Osteocyte (in vitro differentiated cells): Measurements from ENCODE around the gene COG8. TPM values are rescaled to one million over a fixed set of nuclear protein-coding genes. Genes with fewer than 3 reads are reported as not detected.
A peak's percentile ranks its signal among the peaks of the same experiment; 100 is the strongest.

Source experiments
- DNase-seq: peaks from one replicate; pipeline ENCODE4 v3.0.0; 2021; ENCODE audit warnings: mixed read lengths; ENCODE audit not compliant: unreplicated experiment; ENCODE audit errors: extremely low spot score
- H3K27ac Mint-ChIP-seq: one replicate; pipeline ENCODE4 v1.8.0; 2021; ENCODE audit warnings: mild to moderate bottlenecking, mixed read lengths; ENCODE audit not compliant: unreplicated experiment
- H3K27me3 Mint-ChIP-seq: one replicate; pipeline ENCODE4 v1.8.0; 2021; ENCODE audit warnings: mixed read lengths; ENCODE audit not compliant: unreplicated experiment
- H3K36me3 Mint-ChIP-seq: one replicate; pipeline ENCODE4 v1.8.0; 2021; ENCODE audit warnings: mixed read lengths; ENCODE audit not compliant: unreplicated experiment
- H3K4me1 Mint-ChIP-seq: one replicate; pipeline ENCODE4 v1.8.0; 2021; ENCODE audit warnings: mixed read lengths; ENCODE audit not compliant: unreplicated experiment
- H3K4me3 Mint-ChIP-seq: one replicate; pipeline ENCODE4 v1.8.0; 2021; ENCODE audit warnings: mild to moderate bottlenecking, moderate library complexity, mixed read lengths; ENCODE audit not compliant: unreplicated experiment
- H3K9me3 Mint-ChIP-seq: one replicate; pipeline ENCODE4 v1.8.0; 2021; ENCODE audit warnings: mixed read lengths; ENCODE audit not compliant: unreplicated experiment
- long read RNA-seq: library from polyadenylated mRNA; unstranded; transcript quantifications from one replicate; pipeline ENCODE4 v2.0.0, GENCODE V29; 2021
- total RNA-seq: library from RNA; stranded (reverse); gene quantifications from 2 replicates; pipeline ENCODE4 v1.2.1, GENCODE V29; 2021
- TF ChIP-seq, protein P1 (sequence below): fragments of 200-600 bp; sonication (generic); IDR thresholded peaks from 2 replicates; pipeline ENCODE4 v1.5.0; 2021; ENCODE audit warnings: antibody characterized with exemption, mild to moderate bottlenecking, moderate library complexity

Gene COG8, protein sequence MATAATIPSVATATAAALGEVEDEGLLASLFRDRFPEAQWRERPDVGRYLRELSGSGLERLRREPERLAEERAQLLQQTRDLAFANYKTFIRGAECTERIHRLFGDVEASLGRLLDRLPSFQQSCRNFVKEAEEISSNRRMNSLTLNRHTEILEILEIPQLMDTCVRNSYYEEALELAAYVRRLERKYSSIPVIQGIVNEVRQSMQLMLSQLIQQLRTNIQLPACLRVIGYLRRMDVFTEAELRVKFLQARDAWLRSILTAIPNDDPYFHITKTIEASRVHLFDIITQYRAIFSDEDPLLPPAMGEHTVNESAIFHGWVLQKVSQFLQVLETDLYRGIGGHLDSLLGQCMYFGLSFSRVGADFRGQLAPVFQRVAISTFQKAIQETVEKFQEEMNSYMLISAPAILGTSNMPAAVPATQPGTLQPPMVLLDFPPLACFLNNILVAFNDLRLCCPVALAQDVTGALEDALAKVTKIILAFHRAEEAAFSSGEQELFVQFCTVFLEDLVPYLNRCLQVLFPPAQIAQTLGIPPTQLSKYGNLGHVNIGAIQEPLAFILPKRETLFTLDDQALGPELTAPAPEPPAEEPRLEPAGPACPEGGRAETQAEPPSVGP
- 50.8 and 52.3 TPM in 2 replicates for total RNA-seq
- long read RNA-seq, transcript COG8-202 (4 exons, 1,731 nt) = major isoform, 9 of 32 reads
- long read RNA-seq, partial matches to known transcripts = 8 of 32 reads
- long read RNA-seq, other reads (novel, unspliced or antisense) = 15 of 32 reads

DNA sequence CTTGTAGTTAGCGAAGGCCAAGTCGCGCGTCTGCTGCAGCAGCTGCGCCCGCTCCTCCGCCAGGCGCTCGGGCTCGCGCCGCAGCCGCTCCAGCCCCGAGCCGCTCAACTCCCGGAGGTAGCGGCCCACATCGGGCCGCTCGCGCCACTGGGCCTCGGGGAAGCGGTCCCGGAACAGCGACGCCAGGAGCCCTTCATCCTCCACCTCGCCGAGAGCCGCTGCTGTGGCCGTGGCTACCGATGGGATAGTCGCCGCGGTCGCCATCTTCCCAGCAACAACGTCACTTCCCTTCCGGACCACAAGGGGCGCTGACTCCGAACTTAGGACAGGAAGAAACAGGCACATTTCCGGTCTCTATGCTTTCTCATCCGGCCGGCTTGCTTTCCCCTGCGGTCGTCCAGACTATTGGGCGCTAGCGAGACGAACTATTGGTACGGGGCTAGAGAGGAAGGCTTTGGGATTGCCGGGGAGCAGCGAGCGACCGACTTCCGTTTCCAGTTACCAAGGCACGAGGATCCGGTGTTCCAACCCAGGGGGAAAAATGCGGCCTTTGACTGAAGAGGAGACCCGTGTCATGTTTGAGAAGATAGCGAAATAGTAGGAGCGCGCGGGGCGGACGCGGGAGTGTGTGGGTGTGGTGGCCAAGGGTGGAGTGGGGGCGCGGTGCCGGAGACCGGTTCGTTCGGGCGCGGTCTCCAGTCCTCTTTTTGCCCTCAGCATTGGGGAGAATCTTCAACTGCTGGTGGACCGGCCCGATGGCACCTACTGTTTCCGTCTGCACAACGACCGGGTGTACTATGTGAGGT is at the start of gene COG8, which contains the start of gene NIP7:
COG8 (minus strand) TSS at position 276 of the 806 bp plus-strand sequence; CDS start at position 264, 12 bp downstream.
NIP7 (plus strand) TSS at position 484 of the 806 bp plus-strand sequence; CDS start at position 542, 58 bp downstream.
- Mint-ChIP-seq H3K36me3 (peaks cover 21% of the 10 kb centered on the region), H3K27ac (peak within 1 kb of the TSS; percentile 96), H3K4me1 (peaks cover 36% of the 10 kb centered on the region), H3K9me3 (no peaks in the 10 kb centered on the region), H3K4me3 (peak within 1 kb of the TSS; percentile 98), H3K27me3 (no peaks in the 10 kb centered on the region)
- TF ChIP-seq, protein P1, sequence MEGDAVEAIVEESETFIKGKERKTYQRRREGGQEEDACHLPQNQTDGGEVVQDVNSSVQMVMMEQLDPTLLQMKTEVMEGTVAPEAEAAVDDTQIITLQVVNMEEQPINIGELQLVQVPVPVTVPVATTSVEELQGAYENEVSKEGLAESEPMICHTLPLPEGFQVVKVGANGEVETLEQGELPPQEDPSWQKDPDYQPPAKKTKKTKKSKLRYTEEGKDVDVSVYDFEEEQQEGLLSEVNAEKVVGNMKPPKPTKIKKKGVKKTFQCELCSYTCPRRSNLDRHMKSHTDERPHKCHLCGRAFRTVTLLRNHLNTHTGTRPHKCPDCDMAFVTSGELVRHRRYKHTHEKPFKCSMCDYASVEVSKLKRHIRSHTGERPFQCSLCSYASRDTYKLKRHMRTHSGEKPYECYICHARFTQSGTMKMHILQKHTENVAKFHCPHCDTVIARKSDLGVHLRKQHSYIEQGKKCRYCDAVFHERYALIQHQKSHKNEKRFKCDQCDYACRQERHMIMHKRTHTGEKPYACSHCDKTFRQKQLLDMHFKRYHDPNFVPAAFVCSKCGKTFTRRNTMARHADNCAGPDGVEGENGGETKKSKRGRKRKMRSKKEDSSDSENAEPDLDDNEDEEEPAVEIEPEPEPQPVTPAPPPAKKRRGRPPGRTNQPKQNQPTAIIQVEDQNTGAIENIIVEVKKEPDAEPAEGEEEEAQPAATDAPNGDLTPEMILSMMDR = peak; percentile 78
- DNase-seq = peak; percentile 97

DNA sequence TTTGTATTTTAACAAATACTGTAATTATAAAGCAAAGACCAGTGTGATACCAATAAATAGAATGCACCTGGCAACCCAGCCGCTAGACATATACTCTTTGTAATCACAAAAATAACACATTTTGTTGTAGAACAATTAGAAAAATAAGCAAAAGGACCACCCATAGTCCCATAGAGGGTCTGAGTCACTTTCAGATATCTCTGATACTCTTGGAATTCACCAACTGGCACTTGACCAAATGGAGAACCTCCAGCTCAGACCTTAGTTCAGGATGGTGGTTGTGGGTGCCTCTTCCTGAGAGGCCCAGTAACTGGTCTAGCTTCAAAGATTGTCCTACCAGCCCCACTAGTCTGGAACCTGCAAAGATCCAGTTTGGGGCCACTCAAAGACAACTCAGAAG is 47.2 kb upstream of the COG8 start:
- peaks cover 16% of the 10 kb centered on the region for H3K4me1 Mint-ChIP-seq
- no peaks in the 10 kb centered on the region for H3K9me3 Mint-ChIP-seq
- no peaks in the 10 kb centered on the region for H3K27me3 Mint-ChIP-seq
- DNase-seq = no peak
- peak overlapping the region; percentile 92 for H3K27ac Mint-ChIP-seq
- peaks cover 18% of the 10 kb centered on the region for H3K36me3 Mint-ChIP-seq
- H3K4me3 Mint-ChIP-seq = peak overlapping the region; percentile 97
- TF ChIP-seq, protein P1 = no peak

DNA sequence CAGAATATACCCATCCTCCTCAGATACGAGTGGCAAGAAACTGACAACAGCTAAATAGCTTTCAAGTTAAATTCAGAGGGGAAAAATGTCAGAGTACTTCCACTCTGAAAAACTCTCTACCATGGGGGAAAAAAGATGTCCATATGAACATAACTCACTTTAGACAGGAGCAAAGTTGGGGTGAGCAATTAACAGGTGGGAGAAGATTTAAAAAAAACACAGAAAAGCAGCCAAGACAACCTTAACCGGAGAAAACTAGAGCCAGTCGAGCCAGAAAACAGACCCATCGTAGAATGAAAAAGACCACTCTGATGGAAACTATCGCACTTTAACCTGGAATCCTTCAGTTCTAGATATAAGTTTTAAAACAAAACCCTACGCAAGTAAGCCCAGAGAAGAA is 45.6 kb upstream of the COG8 start:
- DNase-seq = no peak
- peaks cover 16% of the 10 kb centered on the region for H3K4me1 Mint-ChIP-seq

DNA sequence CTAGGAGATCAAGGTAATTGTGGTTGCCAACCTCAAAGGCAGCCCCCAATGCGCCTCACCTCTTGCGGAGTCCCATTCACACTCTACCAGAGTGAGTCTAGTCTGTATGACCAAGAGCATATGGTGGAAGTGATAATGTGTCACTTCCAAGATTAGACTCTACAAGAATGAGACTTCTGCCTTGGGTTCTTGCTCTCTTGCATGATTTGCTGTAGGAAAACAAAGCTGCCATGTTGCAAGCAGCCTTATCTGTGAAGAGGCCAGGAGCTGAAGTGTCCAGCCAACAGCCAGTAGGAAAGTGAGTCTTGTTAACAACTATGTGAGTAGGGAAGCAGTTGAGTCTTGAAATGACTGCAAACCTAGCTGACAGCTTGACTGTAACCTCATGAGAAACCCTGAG is 43.1 kb upstream of the COG8 start:
- Mint-ChIP-seq H3K27me3 (no peaks in the 10 kb centered on the region), H3K4me3 (no peak overlapping the region), H3K27ac (no peak overlapping the region), H3K9me3 (no peaks in the 10 kb centered on the region), H3K4me1 (peaks cover 16% of the 10 kb centered on the region), H3K36me3 (peaks cover 40% of the 10 kb centered on the region)
- TF ChIP-seq, protein P1 = no peak
- DNase-seq = no peak

More for the DNA sequence above, 45.6 kb upstream of the COG8 start:
- peaks cover 21% of the 10 kb centered on the region for H3K36me3 Mint-ChIP-seq
- no peaks in the 10 kb centered on the region for H3K9me3 Mint-ChIP-seq
- TF ChIP-seq, protein P1 = no peak
- H3K27me3 Mint-ChIP-seq = no peaks in the 10 kb centered on the region
- H3K27ac Mint-ChIP-seq = peak overlapping the region; percentile 92
- H3K4me3 Mint-ChIP-seq = peak overlapping the region; percentile 84
